GM18868 (cell line): ENCODE results near the gene BEST4.
"Not testable (repeated sequence)": the region's sequence is repeated elsewhere in the genome, so short reads cannot be mapped to it uniquely, and the experiment has no call there.

Experiments used
- ATAC-seq: cut with Tn5 transposase; IDR thresholded peaks from one replicate; pipeline ENCODE4 v1.9.1; 2021; ENCODE audit warnings: mild to moderate bottlenecking, moderate library complexity; ENCODE audit not compliant: unreplicated experiment

The BEST4 gene

GRCh38 chr1:44788120-44788860, at the start of gene BEST4:
BEST4 (minus strand) TSS chr1:44788170; CDS start chr1:44787705, 465 bp downstream.
- ATAC-seq = no peak

- ATAC-seq = peak; percentile 78
Observed at GRCh38 chr1:44835738-44836675, 48.0 kb upstream of the BEST4 start.

- no peak for ATAC-seq
Observed at GRCh38 chr1:44834328-44834727, 46.4 kb upstream of the BEST4 start.

GRCh38 chr1:44832056-44832705, 44.2 kb upstream of the BEST4 start:
- ATAC-seq = no peak

- no peak for ATAC-seq
Observed at GRCh38 chr1:44831516-44831915, 43.5 kb upstream of the BEST4 start.

- ATAC-seq = no peak
Observed at GRCh38 chr1:44830900-44831304, 42.9 kb upstream of the BEST4 start.

- no peak for ATAC-seq
Observed at GRCh38 chr1:44829506-44830384, 41.8 kb upstream of the BEST4 start.

- ATAC-seq = no peak
Observed at GRCh38 chr1:44828841-44829440, 41.0 kb upstream of the BEST4 start.

GRCh38 chr1:44828003-44828651, 40.2 kb upstream of the BEST4 start:
- ATAC-seq = no peak

- ATAC-seq = no peak
Observed at GRCh38 chr1:44827197-44828002, 39.4 kb upstream of the BEST4 start.

GRCh38 chr1:44826375-44827196, 38.6 kb upstream of the BEST4 start:
- no peak for ATAC-seq

- not testable (repeated sequence) for ATAC-seq
Observed at GRCh38 chr1:44824392-44824791, 36.4 kb upstream of the BEST4 start.

GRCh38 chr1:44822981-44823451, 35.0 kb upstream of the BEST4 start:
- ATAC-seq = no peak

GRCh38 chr1:44822131-44822701, 34.2 kb upstream of the BEST4 start:
- no peak for ATAC-seq

GRCh38 chr1:44821240-44821715, 33.3 kb upstream of the BEST4 start:
- ATAC-seq = no peak

- no peak for ATAC-seq
Observed at GRCh38 chr1:44820328-44821239, 32.6 kb upstream of the BEST4 start.
